Neural cell (in vitro differentiated cells): ENCODE measurements around the gene MEOX1. TPM values are rescaled to one million over a fixed set of nuclear protein-coding genes. Genes with fewer than 3 reads are reported as not detected.

Source experiments
- H2AFZ ChIP-seq: fragments of 200-600, 300-800 bp; sonication (generic), shearing (Covaris generic); 2 replicates; pipeline ENCODE4 v1.6.0; 2014; ENCODE audit warnings: low read depth, mild to moderate bottlenecking, antibody characterized with exemption, low read length, moderate library complexity
- H3F3A ChIP-seq: fragments of 200-600 bp; shearing (Covaris generic); 2 replicates; pipeline ENCODE4 v1.6.1; 2016; ENCODE audit warnings: mild to moderate bottlenecking, moderate library complexity, mixed read lengths, antibody characterized with exemption, low read length; ENCODE audit not compliant: insufficient read depth, poor library complexity, severe bottlenecking
- H3K27ac ChIP-seq: fragments of 200-600, 300-800 bp; sonication (generic), shearing (Covaris generic); 2 replicates; pipeline ENCODE4 v1.5.1; 2014; ENCODE audit warnings: mild to moderate bottlenecking, low read length, moderate library complexity
- H3K27me3 ChIP-seq: fragments of 300-800, 200-600 bp; sonication (generic), shearing (Covaris generic); 2 replicates; pipeline ENCODE4 v1.6.0; 2014; ENCODE audit warnings: mild to moderate bottlenecking, low read depth, low read length, moderate library complexity; ENCODE audit not compliant: insufficient read depth
- H3K36me3 ChIP-seq: fragments of 300-800, 200-600 bp; sonication (generic), shearing (Covaris generic); 2 replicates; pipeline ENCODE4 v1.5.1; 2014; ENCODE audit warnings: mild to moderate bottlenecking, antibody characterized with exemption, low read length, moderate library complexity; ENCODE audit not compliant: insufficient read depth
- H3K4me2 ChIP-seq: fragments of 300-800, 200-600 bp; sonication (generic), shearing (Covaris generic); 2 replicates; pipeline ENCODE4 v1.6.0; 2014; ENCODE audit warnings: mild to moderate bottlenecking, low read length
- H3K4me3 ChIP-seq: fragments of 300-800, 200-600 bp; sonication (generic), shearing (Covaris generic); 2 replicates; pipeline ENCODE4 v1.5.1; 2014; ENCODE audit warnings: mild to moderate bottlenecking, low read length, moderate library complexity
- H3K79me2 ChIP-seq: fragments of 200-600 bp; shearing (Covaris generic); replicated peaks from 2 replicates; pipeline ENCODE4 v1.6.0; 2014; ENCODE audit warnings: mild to moderate bottlenecking, low read length, moderate library complexity; ENCODE audit not compliant: insufficient read depth
- H3K9ac ChIP-seq: fragments of 300-800, 200-600 bp; sonication (generic), shearing (Covaris generic); 2 replicates; pipeline ENCODE4 v1.6.1; 2016; ENCODE audit warnings: mild to moderate bottlenecking, low read length, mixed read lengths
- H3K9me2 ChIP-seq: fragments of 200-600 bp; shearing (Covaris generic); 2 replicates; pipeline ENCODE4 v1.6.1; 2016; ENCODE audit warnings: mild to moderate bottlenecking, low read length, mixed read lengths; ENCODE audit not compliant: insufficient read depth
- H3K9me3 ChIP-seq: fragments of 200-600, 300-800 bp; sonication (generic), shearing (Covaris generic); 2 replicates; pipeline ENCODE4 v1.6.1; 2016; ENCODE audit warnings: mild to moderate bottlenecking, mixed run types, low read length, moderate library complexity, mixed read lengths
- H4K20me1 ChIP-seq: fragments of 200-600 bp; shearing (Covaris generic); 2 replicates; pipeline ENCODE4 v1.6.1; 2016; ENCODE audit warnings: mild to moderate bottlenecking, mixed run types; ENCODE audit not compliant: insufficient read depth
- CTCF ChIP-seq: fragments of 450-650 bp; IDR thresholded peaks from 2 replicates; pipeline ENCODE4 v1.5.1; 2014; ENCODE audit warnings: antibody characterized with exemption, mild to moderate bottlenecking, moderate library complexity; ENCODE audit not compliant: poor library complexity, severe bottlenecking
- EP300 ChIP-seq: fragments of 450-650 bp; conservative IDR thresholded peaks from 2 replicates; pipeline ENCODE4 v1.6.1; 2014; ENCODE audit warnings: antibody characterized with exemption, mild to moderate bottlenecking, moderate library complexity; ENCODE audit not compliant: poor library complexity, severe bottlenecking
- EZH2 ChIP-seq: fragments of 200-600, 300-800 bp; shearing (Covaris generic), sonication (generic); IDR thresholded peaks from 2 replicates; pipeline ENCODE4 v1.6.1; 2014; ENCODE audit warnings: antibody characterized with exemption, low read length, borderline replicate concordance, mild to moderate bottlenecking; ENCODE audit not compliant: insufficient read depth, poor library complexity, severe bottlenecking
- MXI1 ChIP-seq: fragments of 450-650 bp; conservative IDR thresholded peaks from 2 replicates; pipeline ENCODE4 v1.6.1; 2014; ENCODE audit warnings: antibody characterized with exemption, mild to moderate bottlenecking; ENCODE audit not compliant: poor library complexity, severe bottlenecking
- POLR2AphosphoS5 ChIP-seq: IDR thresholded peaks from 2 replicates; pipeline ENCODE4 v1.6.1; 2012
- RAD21 ChIP-seq: fragments of 450-650 bp; conservative IDR thresholded peaks from 2 replicates; pipeline ENCODE4 v1.6.1; 2014; ENCODE audit warnings: antibody characterized with exemption, mild to moderate bottlenecking, moderate library complexity
- REST ChIP-seq: IDR thresholded peaks from 2 replicates; pipeline ENCODE4 v1.6.1; 2012; ENCODE audit warnings: borderline replicate concordance
- SMC3 ChIP-seq: fragments of 450-650 bp; conservative IDR thresholded peaks from 2 replicates; pipeline ENCODE4 v1.6.1; 2014; ENCODE audit warnings: antibody characterized with exemption, mild to moderate bottlenecking, moderate library complexity; ENCODE audit not compliant: poor library complexity
- TAF1 ChIP-seq: IDR thresholded peaks from 2 replicates; pipeline ENCODE4 v1.6.1; 2012; ENCODE audit warnings: low read depth
- polyA minus RNA-seq: library from RNA; depleted of rRNA, polyadenylated mRNA; stranded (reverse); fragments of >200 nt; gene quantifications from 2 replicates; pipeline ENCODE4 v1.2.3, GENCODE V29; 2014
- polyA plus RNA-seq: library from polyadenylated mRNA; depleted of rRNA; stranded (reverse); fragments of >200 nt; gene quantifications from 2 replicates; pipeline ENCODE4 v1.2.3, GENCODE V29; 2014

Gene MEOX1
- polyA plus RNA-seq (0.50 TPM in 1 of 2 replicates, not detected in the other), polyA minus RNA-seq (not detected in 2 replicates)

GRCh38 chr17:43661699-43662412, at the start of gene MEOX1:
TSS of gene MEOX1 (minus strand) at chr17:43661922. CDS start at chr17:43661534, 388 bp downstream.
- Histone ChIP-seq H3K36me3 (no peaks in the 10 kb centered on the region), H3K27me3 (no peaks in the 10 kb centered on the region), H2AFZ (no peak within 1 kb of the TSS), H3K9me2 (no peaks in the 10 kb centered on the region), H3K4me3 (no peak within 1 kb of the TSS), H3K27ac (no peak within 1 kb of the TSS), H3K4me2 (no peak within 1 kb of the TSS), H3K79me2 (no peaks in the 10 kb centered on the region), H3F3A (no peaks in the 10 kb centered on the region), H3K9ac (no peak within 1 kb of the TSS), H4K20me1 (no peaks in the 10 kb centered on the region), H3K9me3 (no peaks in the 10 kb centered on the region)
- TF ChIP-seq RAD21 (no peak), MXI1 (no peak), REST (no peak), EZH2 (no peak), SMC3 (no peak), EP300 (no peak), TAF1 (no peak), CTCF (no peak), POLR2AphosphoS5 (no peak)

GRCh38 chr17:43710101-43710500, 48.4 kb upstream of the MEOX1 start:
- Histone ChIP-seq H3K79me2 (no peaks in the 10 kb centered on the region), H3K4me2 (no peak overlapping the region), H2AFZ (no peak overlapping the region), H4K20me1 (no peaks in the 10 kb centered on the region), H3K9me3 (no peaks in the 10 kb centered on the region), H3K27ac (no peak overlapping the region), H3F3A (no peaks in the 10 kb centered on the region), H3K36me3 (no peaks in the 10 kb centered on the region), H3K4me3 (no peak overlapping the region), H3K9ac (no peak overlapping the region), H3K27me3 (peaks cover 32% of the 10 kb centered on the region), H3K9me2 (no peaks in the 10 kb centered on the region)
- TF ChIP-seq POLR2AphosphoS5 = no peak
- TF ChIP-seq EP300 = no peak
- no peak for TF ChIP-seq REST
- no peak for TF ChIP-seq SMC3
- no peak for TF ChIP-seq RAD21
- TF ChIP-seq EZH2 = no peak
- no peak for TF ChIP-seq TAF1
- TF ChIP-seq MXI1 = no peak
- no peak for TF ChIP-seq CTCF
